NCI-H446 (cell line): Measurements from ENCODE around the gene RIOK1.
A peak's percentile ranks its signal among the peaks of the same experiment; 100 is the strongest.
"Not testable (repeated sequence)": the region's sequence is repeated elsewhere in the genome, so short reads cannot be mapped to it uniquely, and the experiment has no call there.

Experiments used
- DNase-seq, 2 experiments: peaks; one replicate each; lab custom pipeline; 2025; lab: John Stamatoyannopoulos, UW

The RIOK1 gene

GRCh38 chr6:7389451-7390225, at the start of gene RIOK1, which contains the start of gene CAGE1:
Gene RIOK1 (plus strand): TSS chr6:7389808. CDS start chr6:7390003, 195 bp downstream.
Gene CAGE1 (minus strand): TSS chr6:7389742. CDS start chr6:7387173, 2,569 bp downstream.
- peak; percentile 85 to 92 for DNase-seq

DNA sequence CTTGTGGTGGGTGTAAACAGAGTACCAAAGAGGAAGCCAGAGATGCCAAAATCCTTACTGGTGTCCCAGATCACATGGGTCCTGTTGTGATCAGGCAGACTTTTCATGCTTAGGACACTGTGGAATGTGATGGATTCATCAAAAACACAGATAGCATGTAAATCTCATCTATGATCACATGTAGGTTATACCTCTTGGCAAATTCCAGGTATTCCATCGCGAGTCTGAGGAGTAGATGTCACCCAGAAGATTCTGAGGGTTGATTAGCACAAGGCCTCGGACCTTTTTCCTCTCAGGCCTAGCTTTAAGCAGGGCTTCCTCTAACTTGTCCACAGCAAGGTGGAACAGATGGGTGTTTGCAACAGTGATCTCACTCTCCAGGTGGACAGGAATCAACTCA, 48.3 kb upstream of the RIOK1 start:
- DNase-seq, result no peak

GRCh38 chr6:7341989-7342742, 47.4 kb upstream of the RIOK1 start:
- DNase-seq, result no peak

GRCh38 chr6:7343546-7344475, 45.8 kb upstream of the RIOK1 start:
- no peak for DNase-seq

DNA sequence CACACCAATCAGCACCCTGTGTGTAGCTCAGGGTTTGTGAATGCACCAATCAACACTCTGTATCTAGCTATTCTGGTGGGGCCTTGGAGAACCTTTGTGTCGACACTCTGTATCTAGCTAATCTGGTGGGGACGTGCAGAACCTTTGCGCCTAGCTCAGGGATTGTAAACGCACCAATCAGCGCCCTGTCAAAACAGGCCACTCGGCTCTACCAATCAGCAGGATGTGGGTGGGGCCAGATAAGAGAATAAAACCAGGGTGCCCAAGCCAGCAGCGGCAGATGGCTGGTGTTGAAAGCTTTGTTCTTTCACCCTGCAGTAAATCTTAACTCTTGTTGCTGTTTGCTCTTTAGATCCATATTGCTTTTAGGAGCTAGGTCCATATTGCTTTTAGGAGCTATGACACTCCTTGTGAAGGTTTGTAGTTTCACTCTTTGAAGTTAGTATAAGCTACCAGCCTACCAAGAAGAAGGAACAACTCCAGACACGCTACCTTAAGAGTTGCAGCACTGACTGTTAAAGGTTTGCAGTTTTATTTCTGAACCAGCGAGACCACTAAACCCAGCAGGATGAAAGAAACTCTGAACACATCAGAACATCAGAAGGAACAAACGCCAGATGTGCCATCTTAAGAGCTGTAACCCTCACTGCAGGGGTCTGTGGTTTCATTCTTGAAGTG, 44.7 kb upstream of the RIOK1 start:
- not testable (repeated sequence) for DNase-seq

GRCh38 chr6:7347551-7347997, 42.0 kb upstream of the RIOK1 start:
- DNase-seq, result not testable (repeated sequence)

GRCh38 chr6:7350591-7350990, 39.0 kb upstream of the RIOK1 start:
- DNase-seq, result not testable (repeated sequence)

- not testable (repeated sequence) for DNase-seq
Measured at GRCh38 chr6:7351916-7352315, 37.7 kb upstream of the RIOK1 start.

GRCh38 chr6:7367408-7367807, 22.2 kb upstream of the RIOK1 start:
- DNase-seq, result no peak

DNA sequence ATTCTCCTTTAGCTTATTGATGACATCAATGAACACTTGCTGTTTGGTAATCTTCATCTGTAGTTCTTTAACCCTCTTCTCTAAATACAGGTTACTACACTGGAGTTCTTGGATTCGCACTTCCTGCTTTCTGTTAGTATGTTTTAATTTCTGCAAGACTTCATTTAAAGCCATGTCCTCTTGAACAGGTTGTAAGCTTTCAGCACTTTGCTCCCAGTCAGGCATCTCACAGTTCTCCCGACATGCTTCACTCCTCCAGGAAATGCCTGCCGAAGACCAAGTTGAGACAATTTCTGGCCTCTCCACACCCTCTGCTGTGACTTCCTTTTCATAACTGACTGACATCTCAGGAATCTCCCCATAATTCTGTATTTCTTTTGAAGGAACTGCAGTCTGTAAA, 15.9 kb upstream of the RIOK1 start:
- DNase-seq, result no peak

DNA sequence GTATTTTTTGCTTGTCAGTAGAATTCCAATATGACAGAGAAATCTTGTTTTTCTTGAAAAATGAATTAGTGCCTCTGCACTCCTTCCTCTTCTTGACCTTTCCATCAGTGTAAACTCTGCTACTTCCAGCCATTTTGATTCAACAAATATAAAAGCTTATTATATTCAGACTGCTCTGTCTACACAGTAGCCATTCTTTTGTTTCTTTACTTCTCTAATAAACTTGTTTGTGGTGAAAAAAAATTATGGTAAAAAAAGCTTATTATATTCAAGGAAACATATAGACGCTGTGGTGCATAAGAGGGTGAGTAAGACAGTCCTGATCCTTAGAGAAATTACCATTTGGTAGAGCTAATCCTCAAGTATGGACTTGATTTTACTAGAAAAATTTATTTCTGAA, 11.6 kb upstream of the RIOK1 start:
- DNase-seq, result no peak

DNA sequence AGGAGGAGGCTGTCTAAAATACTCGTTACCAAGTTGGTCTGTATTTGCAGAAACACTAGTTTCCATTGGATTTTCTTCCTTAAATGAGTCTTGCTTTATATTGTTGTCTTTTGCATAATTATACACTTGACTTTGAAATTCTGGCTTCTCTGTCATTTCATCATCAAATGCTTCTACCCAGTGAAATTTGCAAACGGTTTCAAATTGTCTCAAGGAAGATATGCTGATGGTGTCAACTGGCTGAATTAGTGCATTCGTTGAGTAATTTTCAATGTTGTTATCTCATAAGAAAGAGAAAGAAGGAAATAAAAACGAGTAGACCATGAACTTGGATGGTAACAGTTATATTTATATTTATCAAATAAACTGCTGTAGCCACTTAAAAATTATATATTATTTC, 10.9 kb upstream of the RIOK1 start:
- no peak for DNase-seq

GRCh38 chr6:7381092-7381491, 8.5 kb upstream of the RIOK1 start:
- DNase-seq, result no peak

GRCh38 chr6:7389162-7389450, 502 bp upstream of the RIOK1 start:
- no peak for DNase-seq

DNA sequence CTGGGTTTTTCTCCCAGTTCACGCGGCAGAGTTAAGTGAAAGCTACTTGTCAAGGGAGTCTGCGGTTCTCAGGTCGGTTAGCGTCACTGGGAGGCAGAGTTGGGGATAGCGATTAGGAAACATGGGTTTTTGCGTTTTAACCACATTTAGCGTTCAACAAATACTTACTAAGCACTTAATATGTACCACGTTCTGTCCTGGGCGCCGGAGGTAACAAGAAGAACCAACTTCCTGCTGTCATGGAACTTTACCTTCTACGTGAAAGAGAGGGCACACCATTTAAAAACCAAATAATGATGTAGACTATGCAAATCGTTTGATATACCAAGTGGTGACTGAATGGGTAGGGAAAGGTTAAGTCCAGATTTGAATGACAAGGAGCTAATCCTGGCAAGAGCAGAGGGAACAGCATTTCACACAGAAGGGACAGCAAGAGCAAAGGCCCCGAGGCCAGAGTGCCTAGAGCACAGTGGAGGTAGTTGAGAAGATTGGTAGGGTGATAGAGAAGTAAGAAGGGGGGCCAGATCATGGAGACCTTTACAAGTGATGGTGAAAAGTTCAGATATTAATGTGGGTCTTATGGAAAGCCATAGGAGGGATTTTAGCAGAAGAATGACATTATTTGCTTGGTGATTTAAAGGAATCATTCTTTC, 744 bp downstream of the RIOK1 start:
- DNase-seq, result no peak

GRCh38 chr6:7391151-7391550, 1.5 kb downstream of the RIOK1 start:
- no peak for DNase-seq

DNA sequence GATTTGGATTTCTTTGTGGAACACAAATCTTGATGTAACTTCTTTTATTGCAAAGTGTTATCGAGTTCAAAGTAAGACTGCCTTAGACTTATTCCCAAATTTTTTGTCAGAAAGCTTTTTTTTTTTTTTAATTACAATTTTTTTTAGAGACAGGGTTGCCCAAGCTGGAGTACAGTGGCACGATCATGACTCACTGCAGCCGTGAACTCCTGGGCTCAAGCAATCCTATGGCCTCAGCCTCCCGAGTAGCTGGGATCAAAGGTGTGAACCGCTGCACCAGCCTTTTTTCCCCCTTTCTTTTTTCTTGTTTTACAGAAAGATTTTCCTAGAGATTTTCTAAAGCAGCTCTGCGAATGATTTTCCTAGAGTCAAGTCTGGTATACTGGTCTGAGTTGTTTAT, 2.8 kb downstream of the RIOK1 start:
- no peak for DNase-seq

DNA sequence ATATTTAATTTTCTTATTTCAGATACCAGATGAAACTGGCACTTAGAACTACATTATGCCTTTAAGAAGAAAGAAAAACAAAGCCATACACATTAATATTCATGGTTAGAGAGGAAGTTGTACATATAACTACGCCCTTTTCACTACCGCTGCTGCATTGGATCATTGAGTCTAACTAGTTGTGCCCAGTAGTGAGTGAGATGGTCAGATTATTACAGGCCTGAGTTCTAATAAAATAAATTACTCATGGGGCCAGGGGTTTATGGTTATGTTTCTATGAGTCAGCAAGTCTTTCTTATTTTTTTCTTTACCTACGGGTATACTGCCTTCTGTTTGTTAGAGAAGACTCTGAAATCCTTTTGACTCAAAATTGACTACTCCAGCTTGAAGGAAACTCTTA, 11.5 kb downstream of the RIOK1 start:
- no peak for DNase-seq

DNA sequence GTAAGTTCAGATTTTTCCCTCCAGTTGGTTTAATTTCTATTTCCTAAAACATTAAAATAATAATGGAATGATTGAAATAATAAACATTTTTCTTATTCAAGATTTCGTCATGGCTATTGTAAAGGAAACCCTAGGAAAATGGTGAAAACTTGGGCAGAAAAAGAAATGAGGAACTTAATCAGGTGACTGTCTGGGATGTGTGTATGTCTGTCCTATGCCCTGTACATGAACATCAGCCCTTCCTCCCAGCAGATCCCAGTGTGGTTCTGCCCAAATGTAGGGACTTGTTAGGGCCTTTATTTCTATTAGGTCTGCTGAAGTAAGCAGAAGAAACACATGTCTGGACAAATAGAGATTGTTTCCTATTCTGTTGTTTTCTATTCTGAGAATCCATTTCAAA, 13.1 kb downstream of the RIOK1 start:
- no peak for DNase-seq

GRCh38 chr6:7404546-7404945, 14.9 kb downstream of the RIOK1 start:
- DNase-seq, result no peak

DNA sequence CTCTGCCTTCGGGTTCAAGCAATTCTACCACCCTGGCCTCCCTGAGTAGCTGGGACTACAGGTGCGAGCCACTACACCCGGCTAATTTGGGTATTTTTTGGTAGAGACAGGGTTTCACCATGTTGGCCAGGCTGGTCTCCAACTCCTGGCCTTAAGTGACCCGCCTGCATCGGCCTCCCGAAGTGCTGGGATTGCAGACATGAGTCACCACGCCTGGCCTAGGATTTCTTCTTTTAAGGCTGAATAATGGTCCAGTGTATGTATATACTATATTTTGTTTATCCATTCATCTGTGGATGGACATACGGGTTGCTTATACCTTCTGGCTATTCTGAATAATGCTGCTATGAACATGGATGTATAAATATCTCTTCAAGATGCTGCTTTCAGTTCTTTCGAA, 17.1 kb downstream of the RIOK1 start:
- DNase-seq, result no peak
